HL-60 (cell line): ENCODE results near the gene HMCN2.

ENCODE experiments used
- DNase-seq, 2 experiments: peaks; one replicate each; pipeline ENCODE4 v3.0.0-alpha.2; 2010 to 2020; ENCODE audit warnings: low read depth in 1 of 2, low spot score in 1 of 2
- H3K27ac ChIP-seq: fragments of 250-450 bp; sonication (Bioruptor Pico); replicated peaks from 2 replicates; pipeline ENCODE4 v1.5.1; 2020; ENCODE audit warnings: mild to moderate bottlenecking, moderate library complexity
- H3K27me3 ChIP-seq: fragments of 250-450 bp; sonication (Bioruptor Pico); 2 replicates; pipeline ENCODE4 v1.5.1; 2021; ENCODE audit warnings: mild to moderate bottlenecking, moderate library complexity; ENCODE audit not compliant: insufficient read depth, poor library complexity, severe bottlenecking
- H3K4me3 ChIP-seq: replicated peaks from 2 replicates; pipeline ENCODE4 v1.5.1; 2011; ENCODE audit warnings: mild to moderate bottlenecking, control low read depth, low read length; ENCODE audit not compliant: insufficient read depth
- GABPA ChIP-seq: IDR thresholded peaks from 2 replicates; pipeline ENCODE4 v1.6.1; 2012; ENCODE audit warnings: low read depth
- POLR2AphosphoS5 ChIP-seq: IDR thresholded peaks from 2 replicates; pipeline ENCODE4 v1.6.1; 2012; ENCODE audit warnings: low read depth
- SPI1 ChIP-seq: IDR thresholded peaks from 2 replicates; pipeline ENCODE4 v1.6.1; 2012; ENCODE audit warnings: low read depth, mild to moderate bottlenecking, borderline replicate concordance
- TF ChIP-seq, protein P1 (sequence below): IDR thresholded peaks from one replicate; pipeline ENCODE4 v1.5.1; 2011; ENCODE audit warnings: low read length, control low read depth, inconsistent platforms; ENCODE audit not compliant: insufficient read depth
- TF ChIP-seq, protein P2 (sequence below): IDR thresholded peaks from 2 replicates; pipeline ENCODE4 v1.6.1; 2012; ENCODE audit warnings: low read depth; ENCODE audit not compliant: insufficient replicate concordance

Gene HMCN2

DNA sequence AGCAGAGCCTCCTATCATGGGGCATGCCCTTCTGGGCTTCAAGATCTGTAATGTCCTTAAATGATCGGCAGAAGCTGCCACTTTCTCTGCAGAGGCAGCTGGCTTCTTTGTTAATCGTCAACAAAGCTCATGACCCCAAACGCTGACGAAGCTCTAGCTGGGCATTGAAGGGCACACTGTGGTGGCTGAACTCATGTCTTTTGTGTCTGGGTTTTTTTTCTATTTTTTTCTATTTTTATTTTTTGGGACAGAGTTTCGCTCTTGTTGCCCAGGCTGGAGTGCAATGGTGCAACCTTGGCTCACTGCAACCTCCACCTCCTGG, 114.0 kb downstream of the HMCN2 start:
- Histone ChIP-seq H3K4me3 (no peak overlapping the region), H3K27ac (no peak overlapping the region), H3K27me3 (no peaks in the 10 kb centered on the region)
- DNase-seq = no peak
- TF ChIP-seq GABPA = no peak
- TF ChIP-seq SPI1 = no peak
- no peak for TF ChIP-seq POLR2AphosphoS5
- TF ChIP-seq, protein P1, sequence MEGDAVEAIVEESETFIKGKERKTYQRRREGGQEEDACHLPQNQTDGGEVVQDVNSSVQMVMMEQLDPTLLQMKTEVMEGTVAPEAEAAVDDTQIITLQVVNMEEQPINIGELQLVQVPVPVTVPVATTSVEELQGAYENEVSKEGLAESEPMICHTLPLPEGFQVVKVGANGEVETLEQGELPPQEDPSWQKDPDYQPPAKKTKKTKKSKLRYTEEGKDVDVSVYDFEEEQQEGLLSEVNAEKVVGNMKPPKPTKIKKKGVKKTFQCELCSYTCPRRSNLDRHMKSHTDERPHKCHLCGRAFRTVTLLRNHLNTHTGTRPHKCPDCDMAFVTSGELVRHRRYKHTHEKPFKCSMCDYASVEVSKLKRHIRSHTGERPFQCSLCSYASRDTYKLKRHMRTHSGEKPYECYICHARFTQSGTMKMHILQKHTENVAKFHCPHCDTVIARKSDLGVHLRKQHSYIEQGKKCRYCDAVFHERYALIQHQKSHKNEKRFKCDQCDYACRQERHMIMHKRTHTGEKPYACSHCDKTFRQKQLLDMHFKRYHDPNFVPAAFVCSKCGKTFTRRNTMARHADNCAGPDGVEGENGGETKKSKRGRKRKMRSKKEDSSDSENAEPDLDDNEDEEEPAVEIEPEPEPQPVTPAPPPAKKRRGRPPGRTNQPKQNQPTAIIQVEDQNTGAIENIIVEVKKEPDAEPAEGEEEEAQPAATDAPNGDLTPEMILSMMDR = no peak
- TF ChIP-seq, protein P2, sequence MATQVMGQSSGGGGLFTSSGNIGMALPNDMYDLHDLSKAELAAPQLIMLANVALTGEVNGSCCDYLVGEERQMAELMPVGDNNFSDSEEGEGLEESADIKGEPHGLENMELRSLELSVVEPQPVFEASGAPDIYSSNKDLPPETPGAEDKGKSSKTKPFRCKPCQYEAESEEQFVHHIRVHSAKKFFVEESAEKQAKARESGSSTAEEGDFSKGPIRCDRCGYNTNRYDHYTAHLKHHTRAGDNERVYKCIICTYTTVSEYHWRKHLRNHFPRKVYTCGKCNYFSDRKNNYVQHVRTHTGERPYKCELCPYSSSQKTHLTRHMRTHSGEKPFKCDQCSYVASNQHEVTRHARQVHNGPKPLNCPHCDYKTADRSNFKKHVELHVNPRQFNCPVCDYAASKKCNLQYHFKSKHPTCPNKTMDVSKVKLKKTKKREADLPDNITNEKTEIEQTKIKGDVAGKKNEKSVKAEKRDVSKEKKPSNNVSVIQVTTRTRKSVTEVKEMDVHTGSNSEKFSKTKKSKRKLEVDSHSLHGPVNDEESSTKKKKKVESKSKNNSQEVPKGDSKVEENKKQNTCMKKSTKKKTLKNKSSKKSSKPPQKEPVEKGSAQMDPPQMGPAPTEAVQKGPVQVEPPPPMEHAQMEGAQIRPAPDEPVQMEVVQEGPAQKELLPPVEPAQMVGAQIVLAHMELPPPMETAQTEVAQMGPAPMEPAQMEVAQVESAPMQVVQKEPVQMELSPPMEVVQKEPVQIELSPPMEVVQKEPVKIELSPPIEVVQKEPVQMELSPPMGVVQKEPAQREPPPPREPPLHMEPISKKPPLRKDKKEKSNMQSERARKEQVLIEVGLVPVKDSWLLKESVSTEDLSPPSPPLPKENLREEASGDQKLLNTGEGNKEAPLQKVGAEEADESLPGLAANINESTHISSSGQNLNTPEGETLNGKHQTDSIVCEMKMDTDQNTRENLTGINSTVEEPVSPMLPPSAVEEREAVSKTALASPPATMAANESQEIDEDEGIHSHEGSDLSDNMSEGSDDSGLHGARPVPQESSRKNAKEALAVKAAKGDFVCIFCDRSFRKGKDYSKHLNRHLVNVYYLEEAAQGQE = no peak

DNA sequence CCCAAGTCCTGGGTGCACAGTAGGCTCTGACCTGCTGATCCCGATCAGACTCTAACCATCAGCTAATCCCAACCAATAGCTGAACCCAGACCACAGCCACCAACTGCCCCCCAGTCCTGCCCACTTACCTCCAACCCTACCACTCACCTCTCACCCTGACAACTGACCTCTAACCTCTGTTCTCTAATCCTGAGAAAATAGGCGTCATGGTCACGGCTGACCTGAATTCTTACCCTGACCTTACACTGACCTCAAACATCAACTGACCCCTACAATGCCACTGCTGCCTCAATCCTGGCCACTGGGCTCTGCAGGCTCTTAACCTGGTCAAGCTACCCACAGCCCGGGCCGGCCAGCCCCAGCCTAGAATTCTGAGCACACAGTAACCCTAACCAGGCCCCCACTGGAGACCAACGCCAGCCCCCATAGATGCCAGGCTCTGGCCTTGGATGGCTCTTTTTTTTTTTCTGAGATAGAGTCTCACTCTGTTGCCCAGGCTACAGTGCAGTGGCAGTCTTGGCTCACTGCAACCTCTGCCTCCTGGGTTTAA, 115.4 kb downstream of the HMCN2 start:
- TF ChIP-seq, protein P1 = no peak
- TF ChIP-seq POLR2AphosphoS5 (no peak), GABPA (no peak), SPI1 (no peak)
- TF ChIP-seq, protein P2 = no peak
- no peak overlapping the region for H3K4me3 ChIP-seq
- H3K27me3 ChIP-seq = no peaks in the 10 kb centered on the region
- no peak for DNase-seq
- no peak overlapping the region for H3K27ac ChIP-seq

DNA sequence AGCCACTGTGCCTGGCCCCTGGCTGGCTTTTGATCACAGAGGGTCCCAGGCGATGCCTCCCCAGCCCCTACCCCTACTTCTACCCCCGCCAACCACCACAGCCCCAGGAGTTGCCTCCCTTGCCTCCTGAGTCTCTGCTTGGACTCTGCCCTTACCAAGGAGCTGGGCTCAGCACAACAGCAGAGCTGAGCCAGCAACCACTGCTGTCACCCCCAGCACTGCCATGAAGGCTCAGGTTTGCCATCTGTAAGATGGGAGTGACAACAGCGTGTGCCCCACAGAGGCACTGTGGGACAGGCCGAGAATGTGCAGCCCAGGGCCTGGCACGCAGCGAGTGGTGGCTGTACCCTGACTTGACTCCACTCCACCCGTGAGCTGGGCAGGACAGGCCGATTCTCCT, 116.1 kb downstream of the HMCN2 start:
- DNase-seq = no peak
- no peak overlapping the region for H3K27ac ChIP-seq
- H3K4me3 ChIP-seq = no peak overlapping the region
- TF ChIP-seq, protein P2 = no peak
- no peaks in the 10 kb centered on the region for H3K27me3 ChIP-seq

DNA sequence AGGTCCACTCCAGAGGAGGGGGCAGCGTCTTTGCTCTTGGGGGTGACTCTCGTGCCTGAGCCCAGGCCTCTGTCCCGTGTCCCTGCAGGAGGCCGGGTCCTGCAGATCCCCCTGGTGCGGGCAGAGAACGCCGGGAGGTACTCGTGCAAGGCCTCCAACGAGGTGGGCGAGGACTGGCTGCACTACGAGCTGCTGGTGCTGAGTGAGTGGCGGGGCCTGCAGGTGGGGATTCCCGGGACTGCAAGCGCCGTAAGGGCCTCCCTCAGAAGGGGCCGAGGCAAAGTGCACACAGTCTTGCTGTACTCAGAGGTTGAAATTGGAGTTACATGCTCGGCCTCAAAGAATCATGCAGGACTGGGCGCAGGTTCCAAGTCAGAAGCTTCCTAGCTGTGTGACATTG, 116.5 kb downstream of the HMCN2 start:
- no peak for DNase-seq

More for the DNA sequence above, 116.5 kb downstream of the HMCN2 start:
- H3K27ac ChIP-seq = no peak overlapping the region
- H3K4me3 ChIP-seq = no peak overlapping the region
- no peak for TF ChIP-seq POLR2AphosphoS5
- TF ChIP-seq GABPA = no peak
- TF ChIP-seq, protein P2 = no peak
- TF ChIP-seq, protein P1 = no peak
- H3K27me3 ChIP-seq = no peaks in the 10 kb centered on the region
